Caco-2 (cell line): ENCODE data around the gene MON2. TPM values are rescaled to one million over a fixed set of nuclear protein-coding genes. Genes with fewer than 3 reads are reported as not detected.

Experiments
- BruUV-seq: library from RNA; stranded (reverse); fragments of 400-500 nt; replicated peaks from 2 replicates; lab custom pipeline; 2021; lab: Mats Ljungman, UMichigan
- CTCF ChIA-PET: fragments of 300-600 bp; sonication (Branson Sonifier 250); formaldehyde crosslinking; loops from one replicate; lab custom pipeline; 2022; ENCODE audit warnings: antibody characterized with exemption; lab: Charles Lee
- POLR2A ChIA-PET: fragments of 300-600 bp; sonication (Branson Sonifier 250); formaldehyde crosslinking; loops from one replicate; lab custom pipeline; 2022; ENCODE audit warnings: antibody characterized with exemption; lab: Charles Lee
- DNase-seq, 2 experiments: peaks; one replicate each; pipeline versions ENCODE4 v3.0.0 to v3.0.0-alpha.2; 2020 to 2022
- H3K27me3 ChIP-seq: replicated peaks from 2 replicates; pipeline ENCODE4 v1.6.0; 2011; ENCODE audit warnings: low read length; ENCODE audit not compliant: control insufficient read depth, insufficient read depth
- H3K36me3 ChIP-seq: 2 replicates; pipeline ENCODE4 v1.5.1; 2011; ENCODE audit warnings: low read length; ENCODE audit not compliant: control insufficient read depth, insufficient read depth
- H3K4me1 ChIP-seq: fragments of 250-450 bp; sonication (Bioruptor Pico); 2 replicates; pipeline ENCODE4 v1.5.1; 2020; ENCODE audit warnings: mild to moderate bottlenecking
- H3K4me3 ChIP-seq: 2 replicates; pipeline ENCODE4 v1.5.1; 2011; ENCODE audit warnings: low read depth, mild to moderate bottlenecking, control low read depth, low read length
- H3K9me3 ChIP-seq: fragments of 250-450 bp; sonication (Bioruptor Pico); 2 replicates; pipeline ENCODE4 v1.5.1; 2020; ENCODE audit warnings: mild to moderate bottlenecking, moderate library complexity
- H3K27ac Mint-ChIP-seq: one replicate; pipeline ENCODE4 v1.8.0; 2022; ENCODE audit warnings: mixed read lengths; ENCODE audit not compliant: unreplicated experiment
- H3K27me3 Mint-ChIP-seq: one replicate; pipeline ENCODE4 v1.8.0; 2022; ENCODE audit warnings: mixed read lengths; ENCODE audit not compliant: insufficient read depth, unreplicated experiment
- H3K36me3 Mint-ChIP-seq: one replicate; pipeline ENCODE4 v1.8.0; 2022; ENCODE audit warnings: mild to moderate bottlenecking, mixed read lengths; ENCODE audit not compliant: insufficient read depth, unreplicated experiment
- H3K4me1 Mint-ChIP-seq: one replicate; pipeline ENCODE4 v1.8.0; 2022; ENCODE audit warnings: low read depth, mixed read lengths; ENCODE audit not compliant: unreplicated experiment
- H3K4me3 Mint-ChIP-seq: one replicate; pipeline ENCODE4 v1.8.0; 2022; ENCODE audit warnings: mild to moderate bottlenecking, moderate library complexity, mixed read lengths; ENCODE audit not compliant: unreplicated experiment
- H3K9me3 Mint-ChIP-seq: one replicate; pipeline ENCODE4 v1.8.0; 2022; ENCODE audit warnings: mixed read lengths; ENCODE audit not compliant: unreplicated experiment
- CTCF ChIP-seq, 2 experiments: fragments of 200-600 bp in 1 of 2; IDR thresholded peaks; 1 replicate in 1 of 2; 2 replicates in 1 of 2; pipeline versions ENCODE4 v1.5.1 to v1.8.0; 2011 to 2022; ENCODE audit warnings: antibody characterized with exemption in 1 of 2, control low read depth in 1 of 2, inconsistent platforms in 1 of 2, low read depth in 1 of 2, low read length in 1 of 2, mild to moderate bottlenecking in 1 of 2, moderate library complexity in 1 of 2; ENCODE audit not compliant: insufficient read depth in 1 of 2, severe bottlenecking in 1 of 2, unreplicated experiment in 1 of 2
- intact Hi-C: fragments of 100-400 bp; cut with micrococcal nuclease; formaldehyde crosslinking; loops from one replicate; pipeline ENCODE4 v1.10.0; 2022; ENCODE audit not compliant: unreplicated experiment
- total RNA-seq: library from RNA; stranded (reverse); gene quantifications from 2 replicates; pipeline ENCODE4 v1.2.3, GENCODE V29; 2022

The MON2 gene
- total RNA-seq, 1 experiment from 2014 or later: 30.8 TPM

- no peaks in the 10 kb centered on the region for H3K4me1 Mint-ChIP-seq
- H3K4me3 Mint-ChIP-seq: no peak overlapping the region
- H3K9me3 Mint-ChIP-seq: no peaks in the 10 kb centered on the region
- no peak overlapping the region for H3K4me3 ChIP-seq
- ChIA-PET POLR2A (no interaction called here), CTCF (no interaction called here)
- H3K36me3 ChIP-seq: no peaks in the 10 kb centered on the region
- TF ChIP-seq CTCF (IDR thresholded peaks at IDR 0.05; ENCODE audit: insufficient read depth in 1 of 2, low read depth in 1 of 2, low read length in 1 of 2, severe bottlenecking in 1 of 2, unreplicated experiment in 1 of 2): no peak
- no peak for DNase-seq
- H3K9me3 ChIP-seq: no peaks in the 10 kb centered on the region
- H3K27ac Mint-ChIP-seq: no peak overlapping the region
- H3K27me3 ChIP-seq: no peaks in the 10 kb centered on the region
- H3K4me1 ChIP-seq: peaks cover 12% of the 10 kb centered on the region; the same call in 1 of the 2 replicates
- H3K27me3 Mint-ChIP-seq: no peaks in the 10 kb centered on the region
- intact Hi-C loops: loop anchor here (2.0 kb wide), 1 partner anchor 89 kb away; no protein-coding TSS in a partner anchor
- BruUV-seq: no TSS peak
- no peaks in the 10 kb centered on the region for H3K36me3 Mint-ChIP-seq
Observed at GRCh38 chr12:62523619-62524018, 57.0 kb downstream of the MON2 start.

GRCh38 chr12:62525271-62525670, 58.6 kb downstream of the MON2 start:
- H3K9me3 ChIP-seq: no peaks in the 10 kb centered on the region
- intact Hi-C loops: loop anchor here (2.0 kb wide), 1 partner anchor 90 kb away; no protein-coding TSS in a partner anchor
- ChIA-PET CTCF (no interaction called here), POLR2A (no interaction called here)
- peaks cover 12% of the 10 kb centered on the region; the same call in 1 of the 2 replicates for H3K4me1 ChIP-seq
- Mint-ChIP-seq H3K4me1 (no peaks in the 10 kb centered on the region), H3K36me3 (peaks cover 6% of the 10 kb centered on the region), H3K9me3 (no peaks in the 10 kb centered on the region), H3K4me3 (no peak overlapping the region), H3K27me3 (no peaks in the 10 kb centered on the region), H3K27ac (no peak overlapping the region)
- no peak for TF ChIP-seq CTCF (IDR thresholded peaks at IDR 0.05; ENCODE audit: insufficient read depth in 1 of 2, low read depth in 1 of 2, low read length in 1 of 2, severe bottlenecking in 1 of 2, unreplicated experiment in 1 of 2)
- no peak overlapping the region for H3K4me3 ChIP-seq
- BruUV-seq: no TSS peak
- no peak for DNase-seq
- no peaks in the 10 kb centered on the region for H3K27me3 ChIP-seq
- H3K36me3 ChIP-seq: no peaks in the 10 kb centered on the region

DNA sequence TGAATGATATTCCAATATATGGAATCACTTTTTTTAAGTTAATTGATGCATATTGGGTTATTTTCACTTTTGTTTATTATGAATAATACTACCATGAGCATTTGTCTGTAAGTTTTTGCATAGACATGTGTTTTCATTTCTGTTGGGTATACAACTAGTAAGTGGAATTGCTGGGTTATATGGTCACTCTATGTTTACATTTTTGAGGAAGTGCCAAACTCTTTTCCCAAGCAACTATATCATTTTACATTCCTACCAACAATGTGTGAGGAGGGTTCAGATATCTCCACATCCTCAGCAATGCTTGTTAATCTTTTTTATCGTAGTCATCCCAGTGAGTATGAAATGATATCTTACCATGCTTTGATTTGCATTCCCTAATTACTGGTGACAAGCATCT, 64.0 kb downstream of the MON2 start:
- no peak overlapping the region for H3K4me3 Mint-ChIP-seq
- H3K36me3 Mint-ChIP-seq: peaks cover 22% of the 10 kb centered on the region
- no peaks in the 10 kb centered on the region for H3K9me3 Mint-ChIP-seq
- no peak for TF ChIP-seq CTCF (IDR thresholded peaks at IDR 0.05; ENCODE audit: insufficient read depth in 1 of 2, low read depth in 1 of 2, low read length in 1 of 2, severe bottlenecking in 1 of 2, unreplicated experiment in 1 of 2)
- no peaks in the 10 kb centered on the region for H3K4me1 Mint-ChIP-seq
- no TSS peak for BruUV-seq
- DNase-seq: no peak
- Histone ChIP-seq H3K36me3 (no peaks in the 10 kb centered on the region), H3K4me3 (no peak overlapping the region), H3K9me3 (no peaks in the 10 kb centered on the region), H3K4me1 (peaks cover 8% of the 10 kb centered on the region; the same call in 1 of the 2 replicates), H3K27me3 (no peaks in the 10 kb centered on the region)
- intact Hi-C loops: no loop called here
- ChIA-PET POLR2A (no interaction called here), CTCF (no interaction called here)
- H3K27me3 Mint-ChIP-seq: no peaks in the 10 kb centered on the region
- no peak overlapping the region for H3K27ac Mint-ChIP-seq
